ENCODE data around the gene NEK5.
"Not testable (repeated sequence)": the region's sequence is repeated elsewhere in the genome, so short reads cannot be mapped to it uniquely, and the experiment has no call there.

The NEK5 gene

GRCh38 chr13:52130641-52131040 is 1.8 kb upstream of the NEK5 start:
- DNase-seq: no peak

- DNase-seq: no peak
Measured at GRCh38 chr13:52127783-52128702, 830 bp downstream of the NEK5 start.

- DNase-seq: no peak
Measured at GRCh38 chr13:52127378-52127777, 1.5 kb downstream of the NEK5 start.

- no peak for DNase-seq
Measured at GRCh38 chr13:52125547-52125946, 3.3 kb downstream of the NEK5 start.

GRCh38 chr13:52118595-52118994 is 10.3 kb downstream of the NEK5 start:
- DNase-seq: no peak

- DNase-seq: no peak
Measured at GRCh38 chr13:52118095-52118494, 10.8 kb downstream of the NEK5 start.

GRCh38 chr13:52112591-52112990 is 16.3 kb downstream of the NEK5 start:
- no peak for DNase-seq

GRCh38 chr13:52109116-52109670 is 19.7 kb downstream of the NEK5 start:
- DNase-seq: no peak

GRCh38 chr13:52105841-52106240 is 23.0 kb downstream of the NEK5 start:
- no peak for DNase-seq

- DNase-seq: no peak
Measured at GRCh38 chr13:52104624-52105023, 24.2 kb downstream of the NEK5 start.

- no peak for DNase-seq
Measured at GRCh38 chr13:52103386-52103785, 25.5 kb downstream of the NEK5 start.

- not testable (repeated sequence) for DNase-seq
Measured at GRCh38 chr13:52102423-52102822, 26.4 kb downstream of the NEK5 start.

- no peak for DNase-seq
Measured at GRCh38 chr13:52097197-52097596, 31.7 kb downstream of the NEK5 start.

GRCh38 chr13:52096748-52097147 is 32.1 kb downstream of the NEK5 start:
- no peak for DNase-seq

- DNase-seq: no peak
Measured at GRCh38 chr13:52096062-52096461, 32.8 kb downstream of the NEK5 start.

GRCh38 chr13:52092087-52092486 is 36.8 kb downstream of the NEK5 start:
- DNase-seq: no peak

- DNase-seq: no peak
Measured at GRCh38 chr13:52091473-52091872, 37.4 kb downstream of the NEK5 start.

GRCh38 chr13:52085421-52085820 is 43.5 kb downstream of the NEK5 start:
- no peak for DNase-seq

GRCh38 chr13:52084981-52085380 is 43.9 kb downstream of the NEK5 start:
- not testable (repeated sequence) for DNase-seq

- no peak for DNase-seq
Measured at GRCh38 chr13:52082601-52083000, 46.3 kb downstream of the NEK5 start.

- DNase-seq: not testable (repeated sequence)
Measured at GRCh38 chr13:52079891-52080290, 49.0 kb downstream of the NEK5 start.

- DNase-seq: no peak
Measured at GRCh38 chr13:52070929-52071523, 57.8 kb downstream of the NEK5 start.

- no peak for DNase-seq
Measured at GRCh38 chr13:52067237-52067636, 61.6 kb downstream of the NEK5 start.

- DNase-seq: no peak
Measured at GRCh38 chr13:52061587-52061986, 67.3 kb downstream of the NEK5 start.
